Erythroblast (primary cell): Measurements from ENCODE around the gene MRGPRD.

Source experiments
- GATA1 ChIP-seq: IDR thresholded peaks from 2 replicates; pipeline ENCODE4 v1.6.1; 2011; ENCODE audit warnings: low read depth, mild to moderate bottlenecking, control low read depth, low read length, moderate library complexity
- POLR2A ChIP-seq: IDR thresholded peaks from 2 replicates; pipeline ENCODE4 v1.6.1; 2011; ENCODE audit warnings: mild to moderate bottlenecking, low read length

- TF ChIP-seq POLR2A (no peak), GATA1 (no peak)
Observed at GRCh38 chr11:68961245-68961644, 19.5 kb downstream of the MRGPRD start.
